Measurements from ENCODE around the gene PNLIPRP2.

- TF ChIP-seq CTCF (IDR thresholded peaks at IDR 0.05) = no peak
- TF ChIP-seq EP300 (IDR thresholded peaks at IDR 0.05) = no peak
- no peak for TF ChIP-seq MAX (IDR thresholded peaks at IDR 0.05)
- TF ChIP-seq JUN (IDR thresholded peaks at IDR 0.05) = no peak
- TF ChIP-seq HMGXB4 (CRISPR knock-in tag; IDR thresholded peaks at IDR 0.05; ENCODE audit: borderline replicate concordance) = no peak
- no peak for TF ChIP-seq CBX2 (IDR thresholded peaks at IDR 0.05; ENCODE audit: borderline replicate concordance, low read depth)
- no peak for TF ChIP-seq ZSCAN20 (CRISPR knock-in tag; IDR thresholded peaks at IDR 0.05)
- TF ChIP-seq ESRRA (IDR thresholded peaks at IDR 0.05; ENCODE audit: borderline replicate concordance, low read length) = no peak
- no peak for TF ChIP-seq RFX5 (IDR thresholded peaks at IDR 0.05)
These were observed 43.9 kb downstream of the PNLIPRP2 start for GRCh38 chr10:116664631-116665030.

All from A549 (cell line).